Fibroblast of mammary gland (primary cell): ENCODE measurements around the gene HOXC10.

Experiments
- DNase-seq: peaks from one replicate; pipeline ENCODE4 v3.0.0-alpha.2; 2010; ENCODE audit warnings: low read depth
- H3K4me3 ChIP-seq: 2 replicates; pipeline ENCODE4 v1.5.1; 2011; ENCODE audit warnings: low read depth, mild to moderate bottlenecking, low read length, moderate library complexity; ENCODE audit not compliant: control insufficient read depth
- TF ChIP-seq, protein P1 (sequence below): conservative IDR thresholded peaks from 2 replicates; pipeline ENCODE4 v1.5.1; 2011; ENCODE audit warnings: low read depth, low read length, inconsistent platforms; ENCODE audit not compliant: control insufficient read depth, insufficient read depth

Gene HOXC10

DNA sequence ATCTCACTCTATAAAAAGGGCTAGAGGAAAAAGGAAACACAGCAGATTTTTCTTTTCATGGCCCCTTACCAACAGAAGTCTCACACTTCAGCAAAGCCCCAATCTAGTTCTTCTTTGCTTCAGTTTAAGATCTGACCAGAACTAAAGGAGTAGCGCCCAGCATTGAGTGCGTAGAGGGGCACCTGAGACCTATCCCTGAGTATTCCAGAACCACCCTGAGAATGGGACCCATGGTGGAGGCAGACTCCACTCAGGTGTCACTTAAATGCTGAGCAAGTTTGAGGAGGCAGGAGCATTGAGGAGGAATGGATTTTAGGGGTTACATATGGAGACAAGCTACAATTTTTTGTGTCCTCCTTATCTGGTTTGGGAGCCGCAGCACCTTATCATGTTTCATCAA lies 13.8 kb upstream of the HOXC10 start:
- H3K4me3 ChIP-seq = no peak overlapping the region
- no peak for DNase-seq
- TF ChIP-seq, protein P1, sequence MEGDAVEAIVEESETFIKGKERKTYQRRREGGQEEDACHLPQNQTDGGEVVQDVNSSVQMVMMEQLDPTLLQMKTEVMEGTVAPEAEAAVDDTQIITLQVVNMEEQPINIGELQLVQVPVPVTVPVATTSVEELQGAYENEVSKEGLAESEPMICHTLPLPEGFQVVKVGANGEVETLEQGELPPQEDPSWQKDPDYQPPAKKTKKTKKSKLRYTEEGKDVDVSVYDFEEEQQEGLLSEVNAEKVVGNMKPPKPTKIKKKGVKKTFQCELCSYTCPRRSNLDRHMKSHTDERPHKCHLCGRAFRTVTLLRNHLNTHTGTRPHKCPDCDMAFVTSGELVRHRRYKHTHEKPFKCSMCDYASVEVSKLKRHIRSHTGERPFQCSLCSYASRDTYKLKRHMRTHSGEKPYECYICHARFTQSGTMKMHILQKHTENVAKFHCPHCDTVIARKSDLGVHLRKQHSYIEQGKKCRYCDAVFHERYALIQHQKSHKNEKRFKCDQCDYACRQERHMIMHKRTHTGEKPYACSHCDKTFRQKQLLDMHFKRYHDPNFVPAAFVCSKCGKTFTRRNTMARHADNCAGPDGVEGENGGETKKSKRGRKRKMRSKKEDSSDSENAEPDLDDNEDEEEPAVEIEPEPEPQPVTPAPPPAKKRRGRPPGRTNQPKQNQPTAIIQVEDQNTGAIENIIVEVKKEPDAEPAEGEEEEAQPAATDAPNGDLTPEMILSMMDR = no peak

DNA sequence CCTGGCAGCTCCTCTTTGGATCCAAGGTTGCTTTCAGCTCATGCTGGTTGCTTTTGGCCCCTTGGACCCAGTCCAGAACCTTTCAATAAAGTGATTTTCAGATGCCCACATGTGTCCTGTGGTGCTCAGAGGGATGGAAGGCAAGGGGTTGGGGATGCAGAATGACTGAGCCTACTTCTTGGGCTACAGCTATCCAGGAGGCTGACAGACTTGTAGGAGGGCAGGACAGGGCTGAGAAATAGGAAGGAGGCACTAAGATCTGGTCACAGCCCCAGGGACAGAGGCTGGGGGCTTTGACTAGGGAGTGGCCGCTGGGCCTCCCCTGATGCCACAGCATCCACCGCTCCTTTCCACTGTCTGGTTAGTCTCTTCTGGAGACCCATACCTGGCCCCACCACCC lies 13.3 kb upstream of the HOXC10 start:
- TF ChIP-seq, protein P1 = no peak
- no peak for DNase-seq
- no peak overlapping the region for H3K4me3 ChIP-seq

DNA sequence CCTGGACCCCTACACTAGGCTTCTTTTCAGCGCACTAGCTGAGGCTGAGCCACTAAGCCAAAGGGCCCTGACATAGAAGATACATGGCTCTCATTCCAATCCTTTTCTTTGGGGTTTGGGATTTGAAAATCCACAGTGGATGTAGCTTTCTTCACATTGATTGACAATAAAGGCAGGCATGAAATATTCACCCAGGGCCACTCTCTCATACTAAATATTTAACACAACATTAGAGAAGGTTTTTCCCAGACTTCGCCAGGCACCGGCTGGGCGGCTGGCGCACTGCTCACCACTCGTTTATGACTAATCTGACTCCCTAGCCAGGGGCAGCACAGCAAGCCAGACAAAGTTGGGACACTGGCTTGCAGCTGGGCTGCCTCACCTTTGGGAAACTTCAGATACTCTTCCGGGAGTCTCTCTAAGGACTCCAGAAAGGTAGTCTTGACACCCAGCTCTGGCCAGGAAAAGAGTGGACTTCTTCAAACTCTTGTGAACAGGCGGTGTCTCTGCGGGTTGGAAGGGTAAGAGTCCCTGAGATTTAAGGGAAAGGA lies 12.7 kb upstream of the HOXC10 start:
- TF ChIP-seq, protein P1 = no peak
- DNase-seq = peak; percentile 48
- no peak overlapping the region for H3K4me3 ChIP-seq

DNA sequence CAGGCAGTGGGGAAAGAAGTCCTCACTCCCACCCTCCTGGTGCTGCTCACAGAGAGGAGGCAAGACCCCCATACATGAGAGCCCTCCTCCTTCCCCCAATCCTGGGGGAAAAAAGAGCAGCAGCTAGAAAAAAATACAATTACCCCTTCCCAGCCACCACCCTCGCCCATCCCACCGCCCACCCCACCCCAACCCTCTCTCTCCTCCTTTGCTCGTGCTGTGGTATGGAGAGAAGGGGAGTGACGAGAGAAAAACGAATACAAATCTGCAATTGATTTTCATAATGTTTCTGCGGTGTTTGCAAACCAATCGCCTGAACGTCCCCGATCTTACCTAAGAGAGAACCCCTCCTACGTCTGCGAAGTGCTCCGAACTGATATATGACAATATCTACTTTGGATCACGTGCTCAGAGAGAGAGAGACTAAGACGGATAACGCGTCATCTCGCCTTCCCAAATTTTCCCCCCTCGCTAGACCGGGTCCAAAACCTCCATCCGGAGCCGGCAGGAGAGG lies 12.2 kb upstream of the HOXC10 start, which contains the start of gene HOXC11:
Gene HOXC11, plus strand, starts transcription at position 405 of the 514 bp plus-strand sequence. CDS start 116 bp downstream, outside the sequence.
- no peak for DNase-seq
- peak within 1 kb of the TSS; percentile 54 for H3K4me3 ChIP-seq
- TF ChIP-seq, protein P1 = no peak

DNA sequence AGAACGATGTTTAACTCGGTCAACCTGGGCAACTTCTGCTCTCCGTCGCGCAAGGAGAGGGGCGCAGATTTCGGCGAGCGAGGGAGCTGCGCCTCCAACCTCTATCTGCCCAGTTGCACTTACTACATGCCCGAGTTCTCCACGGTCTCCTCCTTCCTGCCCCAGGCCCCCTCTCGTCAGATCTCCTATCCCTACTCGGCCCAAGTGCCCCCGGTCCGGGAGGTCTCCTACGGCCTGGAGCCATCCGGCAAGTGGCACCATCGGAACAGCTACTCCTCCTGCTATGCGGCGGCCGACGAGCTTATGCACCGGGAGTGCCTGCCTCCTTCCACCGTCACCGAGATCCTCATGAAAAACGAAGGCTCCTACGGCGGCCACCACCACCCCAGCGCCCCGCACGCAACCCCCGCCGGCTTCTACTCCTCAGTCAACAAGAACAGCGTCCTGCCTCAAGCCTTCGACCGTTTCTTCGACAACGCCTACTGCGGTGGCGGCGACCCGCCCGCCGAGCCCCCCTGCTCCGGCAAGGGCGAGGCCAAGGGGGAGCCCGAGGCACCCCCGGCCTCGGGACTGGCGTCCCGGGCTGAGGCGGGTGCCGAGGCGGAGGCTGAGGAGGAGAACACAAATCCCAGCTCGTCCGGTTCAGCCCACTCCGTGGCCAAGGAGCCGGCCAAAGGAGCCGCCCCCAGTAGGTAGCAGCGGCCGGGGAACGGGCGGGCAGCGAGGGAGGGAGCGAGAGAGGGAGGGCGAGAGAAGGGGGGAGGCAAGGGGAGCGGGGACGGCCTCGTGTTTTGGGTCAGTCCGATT lies 11.5 kb upstream of the HOXC10 start:
- TF ChIP-seq, protein P1 = no peak
- DNase-seq = no peak
- peak overlapping the region; percentile 54 for H3K4me3 ChIP-seq

DNA sequence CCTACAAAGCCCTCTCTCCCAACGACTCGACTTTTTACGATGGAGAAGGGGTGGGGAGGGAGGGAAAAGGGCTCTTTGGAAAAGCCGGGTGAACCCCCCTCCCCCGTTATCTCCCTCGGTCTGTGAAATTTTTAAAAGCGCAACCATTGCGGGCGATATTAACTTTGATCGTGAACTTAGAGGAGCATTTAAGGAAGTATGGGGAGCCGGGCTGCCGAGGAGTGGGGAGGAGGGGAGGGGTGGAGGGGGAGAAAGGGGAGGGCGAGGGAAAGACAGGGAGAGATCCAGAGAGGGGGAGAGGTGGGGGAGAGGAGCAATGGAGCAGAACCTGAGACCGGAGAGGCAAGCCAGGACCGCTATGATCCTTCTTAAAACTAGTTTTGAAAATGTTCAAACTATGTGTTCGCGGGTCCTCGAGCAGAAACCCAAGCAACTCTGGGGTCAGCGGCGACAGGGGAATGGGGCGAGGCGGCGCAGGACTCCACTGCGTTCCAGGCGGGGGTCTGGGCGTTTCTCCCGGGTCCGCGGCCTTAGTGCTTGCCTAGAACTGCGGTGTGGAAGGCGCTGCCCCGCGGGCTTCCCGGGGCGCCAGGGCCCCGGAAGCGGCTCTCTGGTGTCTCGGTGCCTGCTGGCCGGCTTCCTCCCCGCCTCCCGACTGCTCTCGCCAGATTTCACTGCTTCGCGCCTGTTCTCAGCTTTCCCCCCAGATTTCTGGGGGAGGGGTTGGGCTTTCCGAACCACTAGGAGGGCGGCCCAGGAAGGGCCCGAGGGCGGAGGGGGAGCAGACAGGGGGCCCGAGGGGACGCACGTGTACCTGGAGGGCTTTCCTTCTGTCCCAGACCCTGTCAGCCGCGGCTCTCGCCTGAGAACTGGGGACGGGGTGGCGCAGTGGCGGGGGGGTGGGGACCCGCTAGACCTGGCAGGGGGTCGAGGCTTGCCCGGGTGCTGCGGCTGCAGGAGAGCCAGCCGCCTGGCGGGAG lies 10.6 kb upstream of the HOXC10 start, which contains the start of gene HOTAIR:
Gene HOTAIR, minus strand, starts transcription at position 871 of the 980 bp plus-strand sequence.
- TF ChIP-seq, protein P1 = no peak
- peak within 1 kb of the TSS; percentile 54 for H3K4me3 ChIP-seq

More for the DNA sequence above, 10.6 kb upstream of the HOXC10 start, which contains the start of gene HOTAIR:
- DNase-seq = no peak
